GM23338 (cell line): ENCODE data around the gene BCAS3.

Source experiments
- EZH2 ChIP-seq: fragments of 200-600 bp; sonication (generic); IDR thresholded peaks from one replicate; pipeline ENCODE4 v1.8.0; 2017; ENCODE audit warnings: antibody characterized with exemption, mild to moderate bottlenecking, low read depth; ENCODE audit not compliant: unreplicated experiment
- EZH2phosphoT487 ChIP-seq: fragments of 200-600 bp; sonication (generic); IDR thresholded peaks from one replicate; pipeline ENCODE4 v1.8.1; 2018; ENCODE audit warnings: antibody characterized with exemption; ENCODE audit not compliant: unreplicated experiment
- NANOG ChIP-seq: IDR thresholded peaks from 2 replicates; pipeline ENCODE4 v1.6.1; 2016; ENCODE audit warnings: antibody characterized with exemption, borderline replicate concordance
- POLR2AphosphoS5 ChIP-seq: IDR thresholded peaks from 2 replicates; pipeline ENCODE4 v1.6.1; 2016; ENCODE audit warnings: antibody characterized with exemption, low read depth
- STAT1 ChIP-seq: IDR thresholded peaks from one replicate; pipeline ENCODE4 v1.6.1; 2016; ENCODE audit warnings: antibody characterized with exemption; ENCODE audit not compliant: unreplicated experiment
- ZNF331 ChIP-seq: fragments of 250-450 bp; sonication (Bioruptor Pico); IDR thresholded peaks from 2 replicates; pipeline ENCODE4 v1.5.0; 2020; ENCODE audit warnings: low read depth, mild to moderate bottlenecking, moderate library complexity
- TF ChIP-seq, protein P1 (sequence below): IDR thresholded peaks from one replicate; pipeline ENCODE4 v1.6.1; 2018; ENCODE audit warnings: antibody characterized with exemption; ENCODE audit not compliant: unreplicated experiment
- TF ChIP-seq, protein P2 (sequence below), 2 experiments: fragments of 200-600 bp in 1 of 2; sonication (generic) in 1 of 2; conservative IDR thresholded peaks; 2 replicates each; pipeline versions ENCODE4 v1.5.1 to v1.6.1; 2016 to 2017; ENCODE audit warnings: antibody characterized with exemption in 2 of 2, low read depth in 2 of 2, mild to moderate bottlenecking in 2 of 2, moderate library complexity in 1 of 2

DNA sequence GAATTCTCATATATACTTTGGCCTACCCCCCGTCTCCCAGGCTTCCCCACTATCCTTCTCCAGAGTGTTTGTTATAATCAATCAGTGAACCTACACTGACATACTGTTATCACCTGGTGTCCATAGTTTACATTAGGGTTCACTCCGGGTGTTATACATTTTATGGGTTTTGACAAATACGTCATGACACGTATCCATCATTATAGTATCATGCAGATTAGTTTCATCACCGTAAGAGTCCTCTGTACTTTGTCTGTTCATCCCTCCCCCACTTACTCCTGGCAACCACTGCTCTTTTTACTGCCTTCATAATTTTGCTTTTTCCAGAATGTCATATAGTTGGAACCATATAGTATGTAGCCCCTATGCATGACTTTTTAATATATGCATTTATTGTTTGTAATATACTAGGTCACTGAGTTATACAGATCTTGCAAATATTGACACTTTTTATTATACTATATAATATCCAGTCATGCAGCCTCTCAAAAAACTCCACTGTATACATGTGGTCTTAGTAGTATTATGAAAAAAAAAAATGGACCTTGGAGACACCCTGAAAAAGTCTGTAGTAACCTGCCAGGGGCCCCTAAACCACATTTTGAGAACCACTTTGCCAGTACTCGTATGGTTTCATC, 49.3 kb upstream of the BCAS3 start:
- TF ChIP-seq, protein P1, sequence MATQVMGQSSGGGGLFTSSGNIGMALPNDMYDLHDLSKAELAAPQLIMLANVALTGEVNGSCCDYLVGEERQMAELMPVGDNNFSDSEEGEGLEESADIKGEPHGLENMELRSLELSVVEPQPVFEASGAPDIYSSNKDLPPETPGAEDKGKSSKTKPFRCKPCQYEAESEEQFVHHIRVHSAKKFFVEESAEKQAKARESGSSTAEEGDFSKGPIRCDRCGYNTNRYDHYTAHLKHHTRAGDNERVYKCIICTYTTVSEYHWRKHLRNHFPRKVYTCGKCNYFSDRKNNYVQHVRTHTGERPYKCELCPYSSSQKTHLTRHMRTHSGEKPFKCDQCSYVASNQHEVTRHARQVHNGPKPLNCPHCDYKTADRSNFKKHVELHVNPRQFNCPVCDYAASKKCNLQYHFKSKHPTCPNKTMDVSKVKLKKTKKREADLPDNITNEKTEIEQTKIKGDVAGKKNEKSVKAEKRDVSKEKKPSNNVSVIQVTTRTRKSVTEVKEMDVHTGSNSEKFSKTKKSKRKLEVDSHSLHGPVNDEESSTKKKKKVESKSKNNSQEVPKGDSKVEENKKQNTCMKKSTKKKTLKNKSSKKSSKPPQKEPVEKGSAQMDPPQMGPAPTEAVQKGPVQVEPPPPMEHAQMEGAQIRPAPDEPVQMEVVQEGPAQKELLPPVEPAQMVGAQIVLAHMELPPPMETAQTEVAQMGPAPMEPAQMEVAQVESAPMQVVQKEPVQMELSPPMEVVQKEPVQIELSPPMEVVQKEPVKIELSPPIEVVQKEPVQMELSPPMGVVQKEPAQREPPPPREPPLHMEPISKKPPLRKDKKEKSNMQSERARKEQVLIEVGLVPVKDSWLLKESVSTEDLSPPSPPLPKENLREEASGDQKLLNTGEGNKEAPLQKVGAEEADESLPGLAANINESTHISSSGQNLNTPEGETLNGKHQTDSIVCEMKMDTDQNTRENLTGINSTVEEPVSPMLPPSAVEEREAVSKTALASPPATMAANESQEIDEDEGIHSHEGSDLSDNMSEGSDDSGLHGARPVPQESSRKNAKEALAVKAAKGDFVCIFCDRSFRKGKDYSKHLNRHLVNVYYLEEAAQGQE = no peak
- TF ChIP-seq, protein P2, sequence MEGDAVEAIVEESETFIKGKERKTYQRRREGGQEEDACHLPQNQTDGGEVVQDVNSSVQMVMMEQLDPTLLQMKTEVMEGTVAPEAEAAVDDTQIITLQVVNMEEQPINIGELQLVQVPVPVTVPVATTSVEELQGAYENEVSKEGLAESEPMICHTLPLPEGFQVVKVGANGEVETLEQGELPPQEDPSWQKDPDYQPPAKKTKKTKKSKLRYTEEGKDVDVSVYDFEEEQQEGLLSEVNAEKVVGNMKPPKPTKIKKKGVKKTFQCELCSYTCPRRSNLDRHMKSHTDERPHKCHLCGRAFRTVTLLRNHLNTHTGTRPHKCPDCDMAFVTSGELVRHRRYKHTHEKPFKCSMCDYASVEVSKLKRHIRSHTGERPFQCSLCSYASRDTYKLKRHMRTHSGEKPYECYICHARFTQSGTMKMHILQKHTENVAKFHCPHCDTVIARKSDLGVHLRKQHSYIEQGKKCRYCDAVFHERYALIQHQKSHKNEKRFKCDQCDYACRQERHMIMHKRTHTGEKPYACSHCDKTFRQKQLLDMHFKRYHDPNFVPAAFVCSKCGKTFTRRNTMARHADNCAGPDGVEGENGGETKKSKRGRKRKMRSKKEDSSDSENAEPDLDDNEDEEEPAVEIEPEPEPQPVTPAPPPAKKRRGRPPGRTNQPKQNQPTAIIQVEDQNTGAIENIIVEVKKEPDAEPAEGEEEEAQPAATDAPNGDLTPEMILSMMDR (conservative IDR thresholded peaks at IDR 0.05; ENCODE audit: low read depth in 2 of 2) = no peak
- TF ChIP-seq NANOG = no peak
- TF ChIP-seq EZH2 = no peak
- TF ChIP-seq EZH2phosphoT487 = no peak
- no peak for TF ChIP-seq POLR2AphosphoS5
- TF ChIP-seq STAT1 = no peak
- TF ChIP-seq ZNF331 (CRISPR knock-in tag) = no peak
